Astrocyte (in vitro differentiated cells and primary cell): ENCODE results near the gene PRKCA.

ENCODE experiments used
- EZH2 ChIP-seq: IDR thresholded peaks from 2 replicates; pipeline ENCODE4 v1.6.1; 2012; ENCODE audit warnings: mild to moderate bottlenecking, low read length, inconsistent platforms; ENCODE audit not compliant: insufficient read depth
- TF ChIP-seq, protein P1 (sequence below): IDR thresholded peaks from 2 replicates; pipeline ENCODE4 v1.5.1; 2011; ENCODE audit warnings: low read depth, mild to moderate bottlenecking, inconsistent platforms, low read length, moderate library complexity; ENCODE audit not compliant: insufficient read depth

DNA sequence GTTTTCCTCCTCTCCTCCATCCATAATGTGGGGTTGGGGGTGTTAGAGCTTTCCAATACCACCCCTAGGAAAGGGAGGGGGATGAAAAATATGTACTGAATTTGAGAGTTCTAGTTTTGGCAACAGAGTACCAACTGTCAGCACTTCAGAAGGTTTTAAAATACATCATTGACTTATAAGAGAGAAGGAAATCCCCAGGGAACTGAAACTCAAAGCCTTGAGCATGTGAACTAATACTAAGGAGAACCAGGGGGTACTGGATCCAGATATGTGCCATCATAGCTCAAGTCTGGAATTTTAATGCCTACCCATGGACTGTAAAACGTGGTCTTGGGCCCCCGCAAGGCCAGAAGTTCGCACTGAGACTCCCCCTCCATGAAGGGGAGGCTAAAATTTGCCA is 548.3 kb downstream of the PRKCA start:
- TF ChIP-seq, protein P1, sequence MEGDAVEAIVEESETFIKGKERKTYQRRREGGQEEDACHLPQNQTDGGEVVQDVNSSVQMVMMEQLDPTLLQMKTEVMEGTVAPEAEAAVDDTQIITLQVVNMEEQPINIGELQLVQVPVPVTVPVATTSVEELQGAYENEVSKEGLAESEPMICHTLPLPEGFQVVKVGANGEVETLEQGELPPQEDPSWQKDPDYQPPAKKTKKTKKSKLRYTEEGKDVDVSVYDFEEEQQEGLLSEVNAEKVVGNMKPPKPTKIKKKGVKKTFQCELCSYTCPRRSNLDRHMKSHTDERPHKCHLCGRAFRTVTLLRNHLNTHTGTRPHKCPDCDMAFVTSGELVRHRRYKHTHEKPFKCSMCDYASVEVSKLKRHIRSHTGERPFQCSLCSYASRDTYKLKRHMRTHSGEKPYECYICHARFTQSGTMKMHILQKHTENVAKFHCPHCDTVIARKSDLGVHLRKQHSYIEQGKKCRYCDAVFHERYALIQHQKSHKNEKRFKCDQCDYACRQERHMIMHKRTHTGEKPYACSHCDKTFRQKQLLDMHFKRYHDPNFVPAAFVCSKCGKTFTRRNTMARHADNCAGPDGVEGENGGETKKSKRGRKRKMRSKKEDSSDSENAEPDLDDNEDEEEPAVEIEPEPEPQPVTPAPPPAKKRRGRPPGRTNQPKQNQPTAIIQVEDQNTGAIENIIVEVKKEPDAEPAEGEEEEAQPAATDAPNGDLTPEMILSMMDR, result no peak
- no peak for TF ChIP-seq EZH2
